Stimulated activated naive CD8-positive, alpha-beta T cell treated with anti-CD3 and anti-CD28 coated beads, Interleukin-15, Interleukin-2, amounts not matched to agents 100 ng/mL and 50 ng/mL, for 24 hours (primary cell): Measurements from ENCODE around the gene EFNA5.
"Not testable (repeated sequence)": the region's sequence is repeated elsewhere in the genome, so short reads cannot be mapped to it uniquely, and the experiment has no call there.

Experiments
- H3K27ac Mint-ChIP-seq: one replicate; pipeline ENCODE4 v1.8.0; 2021; ENCODE audit warnings: mild to moderate bottlenecking, mixed read lengths
- H3K27me3 Mint-ChIP-seq: one replicate; pipeline ENCODE4 v1.8.0; 2021; ENCODE audit warnings: mixed read lengths
- H3K36me3 Mint-ChIP-seq: one replicate; pipeline ENCODE4 v1.8.0; 2021; ENCODE audit warnings: low read depth, mixed read lengths
- H3K4me1 Mint-ChIP-seq: one replicate; pipeline ENCODE4 v1.8.0; 2021; ENCODE audit warnings: low read depth, mixed read lengths
- H3K4me3 Mint-ChIP-seq: one replicate; pipeline ENCODE4 v1.8.0; 2021; ENCODE audit warnings: mild to moderate bottlenecking, mixed read lengths
- H3K9me3 Mint-ChIP-seq: one replicate; pipeline ENCODE4 v1.8.0; 2021; ENCODE audit warnings: mixed read lengths

Gene EFNA5

DNA sequence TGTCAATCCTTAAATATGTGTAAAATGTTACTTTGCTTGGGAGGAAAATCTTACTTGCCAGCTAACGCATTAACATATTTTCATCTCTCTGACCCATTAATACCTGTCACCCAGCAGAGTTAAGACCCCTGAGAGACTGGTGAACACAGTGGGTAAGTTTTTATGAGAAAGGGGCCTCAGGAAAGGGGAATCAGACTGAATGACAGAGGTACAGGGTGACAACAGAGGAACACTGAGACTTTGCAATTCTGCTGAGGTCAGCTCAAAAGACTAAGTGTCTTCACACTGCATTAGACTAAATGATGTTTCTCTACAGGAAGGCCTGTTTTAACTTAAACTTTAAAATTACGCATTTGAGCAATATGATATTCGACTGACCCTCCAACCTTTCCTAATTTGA is 223.8 kb downstream of the EFNA5 start:
- Mint-ChIP-seq H3K27ac (no peak overlapping the region), H3K4me1 (no peaks in the 10 kb centered on the region), H3K36me3 (no peaks in the 10 kb centered on the region), H3K27me3 (peaks cover 4% of the 10 kb centered on the region), H3K4me3 (no peak overlapping the region), H3K9me3 (no peaks in the 10 kb centered on the region)

- H3K4me3 Mint-ChIP-seq: no peak overlapping the region
- H3K27ac Mint-ChIP-seq: no peak overlapping the region
- peaks cover 5% of the 10 kb centered on the region for H3K27me3 Mint-ChIP-seq
- H3K9me3 Mint-ChIP-seq: peaks cover 2% of the 10 kb centered on the region
- H3K4me1 Mint-ChIP-seq: no peaks in the 10 kb centered on the region
- no peaks in the 10 kb centered on the region for H3K36me3 Mint-ChIP-seq
Observed at GRCh38 chr5:107444300-107444699, 226.4 kb downstream of the EFNA5 start.

DNA sequence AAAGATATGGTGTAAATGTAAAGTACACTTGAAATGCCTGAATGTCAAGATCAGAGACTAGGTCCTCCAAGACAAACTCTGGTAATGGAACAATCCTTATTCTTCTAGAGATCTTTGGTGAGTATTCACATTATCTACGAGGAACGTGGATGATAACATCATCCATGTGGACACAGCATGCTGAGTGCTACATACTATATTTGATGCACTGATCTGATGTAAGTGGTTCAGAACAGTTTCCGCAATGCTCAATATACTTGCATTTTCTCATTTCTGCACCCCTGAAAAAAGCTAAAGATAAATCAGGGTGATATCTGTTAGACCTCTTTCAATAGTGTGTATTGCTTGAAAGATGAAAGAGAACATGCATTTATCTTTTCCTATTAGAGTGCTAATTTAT is 226.8 kb downstream of the EFNA5 start:
- Mint-ChIP-seq H3K9me3 (peaks cover 4% of the 10 kb centered on the region), H3K27ac (no peak overlapping the region), H3K36me3 (no peaks in the 10 kb centered on the region), H3K27me3 (peaks cover 7% of the 10 kb centered on the region), H3K4me3 (no peak overlapping the region), H3K4me1 (no peaks in the 10 kb centered on the region)

DNA sequence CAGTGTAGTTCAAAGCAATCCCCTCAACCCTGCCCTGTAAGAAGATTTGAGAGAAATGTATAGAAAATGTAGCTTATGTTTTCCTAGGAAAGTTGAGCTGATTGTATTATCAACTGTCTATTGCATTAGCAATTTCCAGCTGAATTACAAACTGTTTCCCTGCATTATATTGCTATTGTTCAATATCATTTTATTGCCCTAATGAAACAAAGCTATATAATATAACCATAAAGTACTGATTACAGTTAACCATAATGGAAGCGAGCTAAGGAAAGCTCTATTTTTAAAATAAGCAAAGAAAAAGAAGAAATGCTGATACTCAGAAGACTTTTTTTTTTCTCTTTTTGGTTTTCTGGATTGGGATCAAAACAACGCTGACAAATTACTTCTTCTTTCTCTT is 228.3 kb downstream of the EFNA5 start:
- Mint-ChIP-seq H3K4me1 (no peaks in the 10 kb centered on the region), H3K36me3 (no peaks in the 10 kb centered on the region), H3K27ac (no peak overlapping the region), H3K9me3 (peaks cover 4% of the 10 kb centered on the region), H3K27me3 (peaks cover 6% of the 10 kb centered on the region), H3K4me3 (no peak overlapping the region)

DNA sequence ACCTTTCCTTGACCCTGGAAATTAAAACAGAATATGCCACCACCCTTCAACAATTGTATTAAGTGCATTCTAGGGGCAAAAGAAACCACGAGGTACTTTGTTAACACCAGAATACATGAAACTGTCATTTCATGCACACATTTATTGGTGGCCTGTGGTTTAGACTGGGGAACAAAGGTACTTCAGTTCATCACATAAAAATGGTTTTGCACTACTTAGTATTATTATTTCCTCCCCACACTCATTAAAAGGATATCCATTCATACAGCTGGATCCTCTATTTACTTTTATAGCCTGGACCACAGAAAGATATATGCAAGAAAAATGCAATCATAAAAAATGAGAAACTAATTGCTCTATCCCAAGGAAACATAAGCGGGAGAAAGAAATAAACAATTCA is 230.9 kb downstream of the EFNA5 start:
- H3K27me3 Mint-ChIP-seq: peaks cover 3% of the 10 kb centered on the region
- H3K36me3 Mint-ChIP-seq: no peaks in the 10 kb centered on the region
- peaks cover 4% of the 10 kb centered on the region for H3K9me3 Mint-ChIP-seq
- H3K27ac Mint-ChIP-seq: no peak overlapping the region
- no peaks in the 10 kb centered on the region for H3K4me1 Mint-ChIP-seq
- no peak overlapping the region for H3K4me3 Mint-ChIP-seq

- H3K9me3 Mint-ChIP-seq: peaks cover 4% of the 10 kb centered on the region
- no peak overlapping the region for H3K27ac Mint-ChIP-seq
Observed at GRCh38 chr5:107437986-107438510, 232.7 kb downstream of the EFNA5 start.

GRCh38 chr5:107437154-107437553 is 233.6 kb downstream of the EFNA5 start:
- Mint-ChIP-seq H3K4me3 (no peak overlapping the region), H3K4me1 (no peaks in the 10 kb centered on the region), H3K27me3 (peaks cover 3% of the 10 kb centered on the region), H3K27ac (no peak overlapping the region), H3K36me3 (no peaks in the 10 kb centered on the region), H3K9me3 (peaks cover 4% of the 10 kb centered on the region)

More at GRCh38 chr5:107437986-107438510, 232.7 kb downstream of the EFNA5 start:
- H3K27me3 Mint-ChIP-seq: peaks cover 3% of the 10 kb centered on the region
- H3K36me3 Mint-ChIP-seq: no peaks in the 10 kb centered on the region
- no peak overlapping the region for H3K4me3 Mint-ChIP-seq
- H3K4me1 Mint-ChIP-seq: no peaks in the 10 kb centered on the region

- Mint-ChIP-seq H3K36me3 (no peaks in the 10 kb centered on the region), H3K27me3 (peaks cover 3% of the 10 kb centered on the region), H3K27ac (no peak overlapping the region), H3K9me3 (peaks cover 4% of the 10 kb centered on the region), H3K4me3 (no peak overlapping the region), H3K4me1 (no peaks in the 10 kb centered on the region)
Observed at GRCh38 chr5:107436201-107436600, 234.5 kb downstream of the EFNA5 start.

GRCh38 chr5:107435061-107435460 is 235.7 kb downstream of the EFNA5 start:
- H3K9me3 Mint-ChIP-seq: peaks cover 4% of the 10 kb centered on the region
- H3K27ac Mint-ChIP-seq: no peak overlapping the region
- peaks cover 3% of the 10 kb centered on the region for H3K27me3 Mint-ChIP-seq
- H3K36me3 Mint-ChIP-seq: no peaks in the 10 kb centered on the region
- H3K4me3 Mint-ChIP-seq: no peak overlapping the region
- H3K4me1 Mint-ChIP-seq: no peaks in the 10 kb centered on the region

DNA sequence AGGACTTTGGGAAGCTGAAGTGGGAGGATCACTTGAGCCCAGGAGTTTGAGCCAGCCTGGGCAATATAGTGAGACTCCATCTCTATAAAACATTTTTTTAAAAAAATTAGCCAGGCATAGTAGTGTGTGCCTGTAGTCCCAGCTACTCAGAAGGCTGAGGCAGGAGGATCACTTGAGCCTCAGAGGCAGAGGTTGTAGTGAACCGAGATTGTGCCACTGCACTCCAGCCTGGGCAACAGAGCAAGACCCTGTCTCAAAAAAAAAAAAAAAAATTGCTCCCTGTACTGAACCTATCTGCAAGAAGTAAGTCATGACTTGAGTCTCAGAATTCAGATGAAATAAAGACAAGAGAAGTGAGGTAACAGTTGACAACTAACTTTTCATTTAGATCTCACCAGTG is 237.1 kb downstream of the EFNA5 start:
- H3K36me3 Mint-ChIP-seq, H3K27ac Mint-ChIP-seq, H3K9me3 Mint-ChIP-seq, H3K27me3 Mint-ChIP-seq, H3K4me1 Mint-ChIP-seq, H3K4me3 Mint-ChIP-seq: not testable (repeated sequence)

DNA sequence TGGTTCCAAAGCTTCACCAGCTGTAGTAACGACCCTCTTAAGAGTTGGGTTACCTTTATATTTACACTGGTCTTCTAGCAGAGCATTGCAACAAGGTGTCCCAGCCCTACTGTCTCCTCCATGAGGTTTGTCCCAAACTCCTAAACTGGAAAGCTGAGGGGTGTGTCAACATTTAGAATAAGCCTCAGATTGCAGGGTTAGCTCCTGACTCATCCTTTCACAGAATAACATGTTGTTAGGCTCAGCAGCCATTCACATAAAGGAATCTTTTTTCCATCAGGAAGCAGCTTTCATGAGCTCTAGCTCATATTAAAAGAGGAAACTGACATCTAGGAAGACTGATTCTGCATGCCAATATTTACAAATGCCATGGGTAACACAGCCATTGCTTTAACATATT is 238.7 kb downstream of the EFNA5 start:
- H3K27ac Mint-ChIP-seq: no peak overlapping the region
- no peaks in the 10 kb centered on the region for H3K27me3 Mint-ChIP-seq
- no peaks in the 10 kb centered on the region for H3K36me3 Mint-ChIP-seq
- H3K4me1 Mint-ChIP-seq: no peaks in the 10 kb centered on the region
- no peaks in the 10 kb centered on the region for H3K9me3 Mint-ChIP-seq
- H3K4me3 Mint-ChIP-seq: no peak overlapping the region

- Mint-ChIP-seq H3K36me3 (no peaks in the 10 kb centered on the region), H3K27me3 (no peaks in the 10 kb centered on the region), H3K27ac (no peak overlapping the region), H3K9me3 (no peaks in the 10 kb centered on the region), H3K4me3 (no peak overlapping the region), H3K4me1 (no peaks in the 10 kb centered on the region)
Observed at GRCh38 chr5:107431536-107431935, 239.2 kb downstream of the EFNA5 start.

GRCh38 chr5:107430071-107430625 is 240.6 kb downstream of the EFNA5 start:
- H3K27ac Mint-ChIP-seq: no peak overlapping the region
- no peaks in the 10 kb centered on the region for H3K4me1 Mint-ChIP-seq
- H3K9me3 Mint-ChIP-seq: no peaks in the 10 kb centered on the region
- H3K4me3 Mint-ChIP-seq: no peak overlapping the region
- no peaks in the 10 kb centered on the region for H3K36me3 Mint-ChIP-seq
- H3K27me3 Mint-ChIP-seq: no peaks in the 10 kb centered on the region

GRCh38 chr5:107428303-107428813 is 242.4 kb downstream of the EFNA5 start:
- Mint-ChIP-seq H3K27me3 (no peaks in the 10 kb centered on the region), H3K9me3 (no peaks in the 10 kb centered on the region), H3K36me3 (no peaks in the 10 kb centered on the region), H3K4me1 (no peaks in the 10 kb centered on the region), H3K4me3 (no peak overlapping the region), H3K27ac (no peak overlapping the region)

- no peaks in the 10 kb centered on the region for H3K4me1 Mint-ChIP-seq
- H3K4me3 Mint-ChIP-seq: no peak overlapping the region
- no peaks in the 10 kb centered on the region for H3K36me3 Mint-ChIP-seq
Observed at GRCh38 chr5:107426872-107427271, 243.9 kb downstream of the EFNA5 start.

DNA sequence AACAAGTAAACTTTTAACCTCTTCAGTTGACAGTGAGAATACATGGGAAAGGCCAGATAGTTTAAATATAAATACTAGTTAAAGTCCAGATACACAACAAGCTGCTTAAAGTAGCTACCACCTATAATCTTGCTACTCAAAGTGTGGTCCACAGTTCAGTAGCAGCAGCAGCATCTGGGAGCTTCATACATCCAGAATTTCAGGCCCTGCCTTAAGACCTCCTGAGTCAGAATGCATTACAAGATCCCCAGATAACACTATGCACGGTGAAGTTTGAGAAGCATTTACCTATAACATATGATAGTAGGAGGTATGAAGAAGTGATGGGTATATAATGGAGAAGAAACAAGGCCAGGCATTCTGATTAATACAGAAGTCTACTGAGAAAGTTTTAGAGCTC is 244.5 kb downstream of the EFNA5 start:
- Mint-ChIP-seq H3K27ac (no peak overlapping the region), H3K4me3 (no peak overlapping the region), H3K27me3 (peaks cover 6% of the 10 kb centered on the region), H3K36me3 (no peaks in the 10 kb centered on the region), H3K9me3 (no peaks in the 10 kb centered on the region), H3K4me1 (no peaks in the 10 kb centered on the region)

More at GRCh38 chr5:107426872-107427271, 243.9 kb downstream of the EFNA5 start:
- Mint-ChIP-seq H3K27me3 (peaks cover 3% of the 10 kb centered on the region), H3K27ac (no peak overlapping the region), H3K9me3 (no peaks in the 10 kb centered on the region)
